Stimulated activated CD8-positive, alpha-beta memory T cell treated with anti-CD3 and anti-CD28 coated beads, Interleukin-15, amount 100 ng/mL, for 1 hour (primary cell): Measurements from ENCODE around the gene CACNA1E.

Experiments used
- DNase-seq: peaks from one replicate; pipeline ENCODE4 v3.0.0-alpha.2; 2020; ENCODE audit warnings: low read depth

CACNA1E gene

GRCh38 chr1:181583598-181583997 lies 100.3 kb downstream of the CACNA1E start:
- no peak for DNase-seq

GRCh38 chr1:181587870-181588438 lies 104.6 kb downstream of the CACNA1E start:
- no peak for DNase-seq

GRCh38 chr1:181588631-181589030 lies 105.3 kb downstream of the CACNA1E start:
- DNase-seq, result no peak

GRCh38 chr1:181592255-181592859 lies 109.0 kb downstream of the CACNA1E start:
- DNase-seq, result no peak

- DNase-seq, result no peak
These were observed 109.7 kb downstream of the CACNA1E start for GRCh38 chr1:181593042-181593441.

GRCh38 chr1:181594553-181594952 lies 111.2 kb downstream of the CACNA1E start:
- no peak for DNase-seq

GRCh38 chr1:181595234-181595633 lies 111.9 kb downstream of the CACNA1E start:
- no peak for DNase-seq

GRCh38 chr1:181601186-181601950 lies 118.1 kb downstream of the CACNA1E start:
- no peak for DNase-seq

GRCh38 chr1:181603735-181604410 lies 120.6 kb downstream of the CACNA1E start:
- DNase-seq, result no peak

GRCh38 chr1:181604482-181605249 lies 121.3 kb downstream of the CACNA1E start:
- no peak for DNase-seq

GRCh38 chr1:181607524-181607923 lies 124.2 kb downstream of the CACNA1E start:
- DNase-seq, result no peak

- no peak for DNase-seq
These were observed 125.1 kb downstream of the CACNA1E start for GRCh38 chr1:181608386-181608785.

GRCh38 chr1:181608948-181609347 lies 125.6 kb downstream of the CACNA1E start:
- no peak for DNase-seq

GRCh38 chr1:181612100-181612499 lies 128.8 kb downstream of the CACNA1E start:
- no peak for DNase-seq

- no peak for DNase-seq
These were observed 135.2 kb downstream of the CACNA1E start for GRCh38 chr1:181618559-181618958.

GRCh38 chr1:181620183-181620582 lies 136.9 kb downstream of the CACNA1E start:
- DNase-seq, result no peak

- DNase-seq, result no peak
These were observed 140.5 kb downstream of the CACNA1E start for GRCh38 chr1:181623850-181624249.

GRCh38 chr1:181626279-181626938 lies 143.1 kb downstream of the CACNA1E start:
- no peak for DNase-seq

GRCh38 chr1:181630398-181630797 lies 147.1 kb downstream of the CACNA1E start:
- no peak for DNase-seq

GRCh38 chr1:181630838-181631237 lies 147.5 kb downstream of the CACNA1E start:
- DNase-seq, result no peak

GRCh38 chr1:181632492-181632891 lies 149.2 kb downstream of the CACNA1E start:
- DNase-seq, result no peak

- DNase-seq, result no peak
These were observed 149.6 kb downstream of the CACNA1E start for GRCh38 chr1:181632960-181633359.
